Measurements from ENCODE around the gene AXL.

- TF ChIP-seq REST (IDR thresholded peaks at IDR 0.05; ENCODE audit: low read depth) = no peak
- TF ChIP-seq YY1 (IDR thresholded peaks at IDR 0.05; ENCODE audit: low read depth) = no peak
- TF ChIP-seq CREB1 (IDR thresholded peaks at IDR 0.05; ENCODE audit: low read depth) = no peak
- no peak for TF ChIP-seq EP300 (IDR thresholded peaks at IDR 0.05; ENCODE audit: borderline replicate concordance)
- TF ChIP-seq, protein P1, sequence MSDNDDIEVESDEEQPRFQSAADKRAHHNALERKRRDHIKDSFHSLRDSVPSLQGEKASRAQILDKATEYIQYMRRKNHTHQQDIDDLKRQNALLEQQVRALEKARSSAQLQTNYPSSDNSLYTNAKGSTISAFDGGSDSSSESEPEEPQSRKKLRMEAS (IDR thresholded peaks at IDR 0.05) = no peak
- no peak for TF ChIP-seq EGR1 (IDR thresholded peaks at IDR 0.05)
- no peak for TF ChIP-seq ZBTB7A (IDR thresholded peaks at IDR 0.05; ENCODE audit: low read depth)
- TF ChIP-seq, protein P2, sequence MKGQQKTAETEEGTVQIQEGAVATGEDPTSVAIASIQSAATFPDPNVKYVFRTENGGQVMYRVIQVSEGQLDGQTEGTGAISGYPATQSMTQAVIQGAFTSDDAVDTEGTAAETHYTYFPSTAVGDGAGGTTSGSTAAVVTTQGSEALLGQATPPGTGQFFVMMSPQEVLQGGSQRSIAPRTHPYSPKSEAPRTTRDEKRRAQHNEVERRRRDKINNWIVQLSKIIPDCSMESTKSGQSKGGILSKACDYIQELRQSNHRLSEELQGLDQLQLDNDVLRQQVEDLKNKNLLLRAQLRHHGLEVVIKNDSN (IDR thresholded peaks at IDR 0.05) = no peak
- no peak for TF ChIP-seq RAD21 (IDR thresholded peaks at IDR 0.05; ENCODE audit: low read depth)
- no peak for TF ChIP-seq FOXM1 (IDR thresholded peaks at IDR 0.05; ENCODE audit: borderline replicate concordance, low read depth)
- no peak for TF ChIP-seq TAF1 (IDR thresholded peaks at IDR 0.05; ENCODE audit: low read depth)
- TF ChIP-seq TEAD4 (IDR thresholded peaks at IDR 0.05) = no peak
- no peak for TF ChIP-seq NFIC (IDR thresholded peaks at IDR 0.05)
Observed at GRCh38 chr19:41297628-41298347, 78.8 kb downstream of the AXL start.
